NCI-H2227 (cell line): ENCODE results near the gene LRRC25.
"Not testable (repeated sequence)": the region's sequence is repeated elsewhere in the genome, so short reads cannot be mapped to it uniquely, and the experiment has no call there.

Experiments used
- DNase-seq: peaks from one replicate; lab custom pipeline; 2025; ENCODE audit not compliant: unreplicated experiment; lab: John Stamatoyannopoulos, UW

LRRC25 gene

DNA sequence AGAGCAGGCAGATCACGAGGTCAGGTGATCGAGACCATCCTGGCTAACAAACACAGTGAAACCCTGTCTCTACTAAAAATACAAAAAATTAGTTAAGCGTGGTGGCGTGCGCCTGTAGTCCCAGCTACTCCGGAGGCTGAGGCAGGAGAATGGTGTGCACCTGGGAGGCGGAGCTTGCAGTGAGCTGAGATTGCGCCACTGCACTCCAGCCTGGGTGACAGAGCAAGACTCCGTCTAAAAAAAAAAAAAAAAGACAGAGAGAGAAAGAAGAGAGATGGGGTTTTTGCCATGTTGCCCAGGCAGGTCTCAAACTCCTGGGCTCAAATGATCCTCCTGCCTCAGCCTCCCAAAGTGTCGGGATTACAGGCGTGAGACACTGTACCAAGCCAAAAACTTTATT, 8.3 kb upstream of the LRRC25 start:
- not testable (repeated sequence) for DNase-seq

- DNase-seq, result not testable (repeated sequence)
Observed at GRCh38 chr19:18402455-18403248, 5.2 kb upstream of the LRRC25 start.

GRCh38 chr19:18401580-18402112, 4.2 kb upstream of the LRRC25 start:
- peak; percentile 39 for DNase-seq

GRCh38 chr19:18399008-18399407, 1.6 kb upstream of the LRRC25 start:
- no peak for DNase-seq

GRCh38 chr19:18396471-18397241, 766 bp downstream of the LRRC25 start:
- no peak for DNase-seq

DNA sequence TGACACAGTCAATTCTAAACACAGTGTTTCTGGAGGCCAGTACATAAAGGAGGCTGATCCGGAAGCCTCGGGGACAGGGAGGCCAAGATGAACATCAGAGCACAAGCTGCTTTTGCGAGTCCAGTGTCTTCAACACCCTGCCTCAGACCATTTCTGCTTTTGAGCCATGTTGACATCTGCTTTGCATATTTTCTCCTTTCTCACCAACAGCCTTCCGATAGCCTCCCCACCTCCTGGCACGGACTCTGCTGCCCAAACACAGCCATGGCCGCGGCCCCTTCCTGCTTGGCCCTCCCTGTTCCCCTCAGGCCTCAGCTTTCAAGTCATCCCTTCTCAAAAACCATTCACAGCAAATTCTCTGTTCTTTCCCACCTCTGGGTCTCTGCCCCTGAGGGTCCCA, 3.6 kb downstream of the LRRC25 start:
- DNase-seq, result no peak

DNA sequence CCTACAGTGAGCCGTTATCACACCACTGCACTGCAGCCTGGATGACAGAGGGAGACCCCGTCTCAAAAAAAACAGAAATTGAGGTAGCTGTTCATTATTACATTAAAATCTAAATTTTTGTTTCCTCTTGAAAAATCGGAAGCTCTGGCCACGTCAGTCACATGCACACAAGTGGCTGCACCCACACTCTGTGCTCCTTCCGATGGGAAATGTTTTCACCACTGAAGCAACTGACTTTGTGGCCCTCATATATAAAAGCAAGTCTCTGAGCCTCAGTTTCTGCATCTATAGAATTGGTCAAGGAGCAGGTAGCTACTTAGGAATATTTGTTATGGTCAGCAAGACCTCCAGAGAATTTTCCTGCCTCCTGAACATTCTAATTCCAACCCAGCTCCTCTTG, 4.5 kb downstream of the LRRC25 start:
- DNase-seq, result no peak

- no peak for DNase-seq
Observed at GRCh38 chr19:18392417-18392816, 5.0 kb downstream of the LRRC25 start.

GRCh38 chr19:18391509-18392075, 5.8 kb downstream of the LRRC25 start:
- no peak for DNase-seq

GRCh38 chr19:18390065-18390907, 7.1 kb downstream of the LRRC25 start:
- no peak for DNase-seq

DNA sequence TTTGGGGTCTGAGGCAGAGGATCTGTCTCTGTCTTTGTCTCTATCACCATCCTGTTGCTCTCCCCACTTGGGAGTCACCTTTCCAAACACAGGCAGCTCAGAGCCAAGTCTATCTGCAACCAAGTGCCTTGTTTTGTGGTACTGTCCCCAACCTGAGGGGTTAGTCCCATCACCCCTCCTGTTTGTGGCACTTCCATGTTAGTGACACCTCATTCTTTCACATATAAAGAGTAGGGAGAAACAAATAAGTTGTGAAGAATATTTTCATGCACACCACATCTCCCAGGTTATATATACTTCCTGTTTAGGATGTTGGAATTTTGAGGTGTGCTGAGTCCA, 7.7 kb downstream of the LRRC25 start:
- no peak for DNase-seq

DNA sequence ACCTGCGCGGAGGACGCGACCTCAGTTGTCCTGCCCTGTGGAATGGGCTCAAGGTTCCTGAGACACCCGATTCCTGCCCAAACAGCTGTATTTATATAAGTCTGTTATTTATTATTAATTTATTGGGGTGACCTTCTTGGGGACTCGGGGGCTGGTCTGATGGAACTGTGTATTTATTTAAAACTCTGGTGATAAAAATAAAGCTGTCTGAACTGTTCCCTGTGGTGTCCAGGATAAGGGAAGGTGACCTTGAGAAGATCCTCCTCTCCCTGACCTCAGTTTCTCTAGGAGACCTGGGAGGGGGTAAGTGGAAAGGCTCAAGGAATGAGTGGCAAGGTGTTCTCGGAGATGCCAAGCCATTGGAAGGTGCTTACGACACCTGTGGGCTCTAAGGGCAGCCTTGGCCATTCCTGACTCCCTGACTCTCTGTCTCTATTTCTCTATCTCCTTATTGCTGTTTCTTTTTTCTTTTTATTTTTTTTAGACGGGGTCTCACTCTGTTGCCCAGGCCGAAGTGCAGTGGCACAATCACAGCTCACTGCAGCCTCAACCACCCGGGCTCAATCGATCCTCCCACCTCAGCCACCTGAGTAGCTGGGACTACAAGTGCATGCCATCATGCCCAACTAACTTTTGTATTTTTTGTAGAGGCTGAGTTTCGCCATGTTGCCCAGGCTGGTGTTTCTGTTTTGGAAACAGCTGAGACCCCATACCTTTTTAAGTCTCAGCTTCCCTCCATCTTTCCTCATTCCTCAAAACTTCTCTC, 8.3 kb downstream of the LRRC25 start:
- no peak for DNase-seq

DNA sequence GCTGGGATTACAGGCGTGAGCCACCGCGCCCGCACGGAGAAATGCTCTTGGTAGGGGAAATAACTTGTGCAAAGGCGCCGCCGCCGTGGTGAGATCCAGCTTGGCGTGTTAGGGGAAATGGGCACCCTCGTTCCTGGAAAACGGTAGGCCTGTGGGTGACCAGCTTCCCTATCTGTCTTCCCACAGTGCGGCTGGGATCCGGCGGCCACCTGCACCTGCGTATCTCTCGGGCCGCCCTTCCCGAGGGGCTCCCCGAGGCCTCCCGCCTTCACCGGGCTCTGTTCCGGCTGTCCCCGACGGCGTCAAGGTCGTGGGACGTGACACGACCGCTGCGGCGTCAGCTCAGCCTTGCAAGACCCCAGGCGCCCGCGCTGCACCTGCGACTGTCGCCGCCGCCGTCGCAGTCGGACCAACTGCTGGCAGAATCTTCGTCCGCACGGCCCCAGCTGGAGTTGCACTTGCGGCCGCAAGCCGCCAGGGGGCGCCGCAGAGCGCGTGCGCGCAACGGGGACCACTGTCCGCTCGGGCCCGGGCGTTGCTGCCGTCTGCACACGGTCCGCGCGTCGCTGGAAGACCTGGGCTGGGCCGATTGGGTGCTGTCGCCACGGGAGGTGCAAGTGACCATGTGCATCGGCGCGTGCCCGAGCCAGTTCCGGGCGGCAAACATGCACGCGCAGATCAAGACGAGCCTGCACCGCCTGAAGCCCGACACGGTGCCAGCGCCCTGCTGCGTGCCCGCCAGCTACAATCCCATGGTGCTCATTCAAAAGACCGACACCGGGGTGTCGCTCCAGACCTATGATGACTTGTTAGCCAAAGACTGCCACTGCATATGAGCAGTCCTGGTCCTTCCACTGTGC, 9.1 kb downstream of the LRRC25 start:
- peak; percentile 87 for DNase-seq

DNA sequence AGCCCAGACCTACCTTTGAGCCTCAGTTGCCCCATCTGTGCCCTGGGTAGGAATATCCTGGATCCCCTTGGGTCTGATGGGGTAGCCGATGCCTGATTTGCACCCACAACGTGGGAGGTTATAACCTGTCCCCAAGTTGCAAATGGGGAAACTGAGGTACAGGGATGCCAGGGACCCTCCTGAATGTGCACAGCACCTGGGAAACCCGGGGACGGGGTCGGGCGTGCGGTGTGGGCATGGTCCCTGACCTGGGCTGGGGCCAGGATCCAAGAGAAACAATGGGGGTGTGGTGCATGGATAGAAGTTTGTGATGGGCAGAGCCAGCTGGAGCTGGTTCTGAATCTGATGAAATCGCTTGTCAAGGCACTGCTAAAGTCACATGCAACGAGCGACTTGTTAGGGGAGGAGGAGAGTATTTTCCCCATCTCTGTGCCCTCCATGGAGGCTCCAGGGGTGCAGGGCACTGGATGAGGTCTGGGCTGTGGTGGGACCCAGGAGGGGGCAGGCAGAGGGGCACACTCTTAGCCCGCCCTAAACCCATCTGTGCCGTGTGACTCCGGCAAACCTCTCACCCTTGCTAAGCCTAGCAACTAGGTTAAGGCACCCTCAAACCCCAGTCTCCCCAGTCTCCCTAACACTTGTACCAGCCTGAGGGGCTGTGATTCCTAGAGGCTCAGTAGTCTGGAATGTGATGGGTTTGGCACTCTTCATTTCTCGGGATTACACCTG, 10.7 kb downstream of the LRRC25 start:
- no peak for DNase-seq

GRCh38 chr19:18385675-18386542, 11.5 kb downstream of the LRRC25 start, which contains the start of gene GDF15:
Gene GDF15, plus strand, starts transcription at chr19:18386158. Its CDS starts 32 bp downstream, at chr19:18386190.
- peak; percentile 29 for DNase-seq

DNA sequence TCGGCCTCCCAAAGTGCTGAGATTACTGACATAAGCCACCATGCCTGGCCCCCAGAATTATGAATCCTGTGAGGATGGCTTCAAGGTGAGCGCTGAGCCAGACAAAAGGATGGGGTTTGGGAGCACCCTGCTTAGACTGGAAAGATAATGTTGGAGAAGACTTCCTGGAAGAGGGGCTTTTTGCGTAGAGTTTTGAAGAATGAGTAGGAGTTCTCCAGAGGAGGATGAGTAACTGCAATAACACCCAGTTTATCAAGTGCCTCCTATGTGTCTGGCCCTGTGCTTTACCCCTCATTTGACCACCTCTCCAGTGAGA, 12.1 kb downstream of the LRRC25 start:
- DNase-seq, result no peak

- no peak for DNase-seq
Observed at GRCh38 chr19:18384775-18385174, 12.6 kb downstream of the LRRC25 start.

- DNase-seq, result not testable (repeated sequence)
Observed at GRCh38 chr19:18383622-18384021, 13.8 kb downstream of the LRRC25 start.
